ENCODE results near the gene SIM2.

The SIM2 gene

GRCh38 chr21:36749935-36750575 is 51.1 kb downstream of the SIM2 start:
- no peak overlapping the region for H3K4me3 ChIP-seq (ENCODE audit: low read depth, low read length)
- TF ChIP-seq, protein P1, sequence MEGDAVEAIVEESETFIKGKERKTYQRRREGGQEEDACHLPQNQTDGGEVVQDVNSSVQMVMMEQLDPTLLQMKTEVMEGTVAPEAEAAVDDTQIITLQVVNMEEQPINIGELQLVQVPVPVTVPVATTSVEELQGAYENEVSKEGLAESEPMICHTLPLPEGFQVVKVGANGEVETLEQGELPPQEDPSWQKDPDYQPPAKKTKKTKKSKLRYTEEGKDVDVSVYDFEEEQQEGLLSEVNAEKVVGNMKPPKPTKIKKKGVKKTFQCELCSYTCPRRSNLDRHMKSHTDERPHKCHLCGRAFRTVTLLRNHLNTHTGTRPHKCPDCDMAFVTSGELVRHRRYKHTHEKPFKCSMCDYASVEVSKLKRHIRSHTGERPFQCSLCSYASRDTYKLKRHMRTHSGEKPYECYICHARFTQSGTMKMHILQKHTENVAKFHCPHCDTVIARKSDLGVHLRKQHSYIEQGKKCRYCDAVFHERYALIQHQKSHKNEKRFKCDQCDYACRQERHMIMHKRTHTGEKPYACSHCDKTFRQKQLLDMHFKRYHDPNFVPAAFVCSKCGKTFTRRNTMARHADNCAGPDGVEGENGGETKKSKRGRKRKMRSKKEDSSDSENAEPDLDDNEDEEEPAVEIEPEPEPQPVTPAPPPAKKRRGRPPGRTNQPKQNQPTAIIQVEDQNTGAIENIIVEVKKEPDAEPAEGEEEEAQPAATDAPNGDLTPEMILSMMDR (IDR thresholded peaks at IDR 0.05; ENCODE audit: low read depth, low read length) = no peak

GRCh38 chr21:36750576-36750959 is 51.7 kb downstream of the SIM2 start:
- H3K4me3 ChIP-seq (ENCODE audit: low read depth, low read length) = no peak overlapping the region
- TF ChIP-seq, protein P1 (IDR thresholded peaks at IDR 0.05; ENCODE audit: low read depth, low read length) = no peak

GRCh38 chr21:36751383-36751782 is 52.5 kb downstream of the SIM2 start:
- no peak overlapping the region for H3K4me3 ChIP-seq (ENCODE audit: low read depth, low read length)
- TF ChIP-seq, protein P1 (IDR thresholded peaks at IDR 0.05; ENCODE audit: low read depth, low read length) = no peak

DNA sequence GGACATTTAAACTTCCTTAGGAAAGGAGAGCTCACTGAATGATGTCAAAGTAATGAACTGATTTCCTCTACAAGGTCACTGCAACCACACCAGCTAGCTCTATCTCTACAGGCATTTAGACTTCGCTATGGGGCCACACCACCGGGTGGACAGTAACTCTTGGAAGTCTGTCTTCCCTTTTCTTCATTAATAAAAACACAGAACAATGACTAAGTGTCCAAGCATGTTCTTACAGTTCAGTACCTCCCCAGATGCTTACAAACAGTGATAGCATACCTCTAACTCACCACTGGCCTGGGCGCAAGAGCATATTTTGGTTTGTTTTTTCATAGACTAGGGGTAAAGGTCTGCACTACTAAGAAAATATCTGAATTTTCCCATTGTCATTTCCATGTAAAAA is 54.6 kb downstream of the SIM2 start:
- no peak overlapping the region for H3K4me3 ChIP-seq (ENCODE audit: low read depth, low read length)
- TF ChIP-seq, protein P1 (IDR thresholded peaks at IDR 0.05; ENCODE audit: low read depth, low read length) = no peak

DNA sequence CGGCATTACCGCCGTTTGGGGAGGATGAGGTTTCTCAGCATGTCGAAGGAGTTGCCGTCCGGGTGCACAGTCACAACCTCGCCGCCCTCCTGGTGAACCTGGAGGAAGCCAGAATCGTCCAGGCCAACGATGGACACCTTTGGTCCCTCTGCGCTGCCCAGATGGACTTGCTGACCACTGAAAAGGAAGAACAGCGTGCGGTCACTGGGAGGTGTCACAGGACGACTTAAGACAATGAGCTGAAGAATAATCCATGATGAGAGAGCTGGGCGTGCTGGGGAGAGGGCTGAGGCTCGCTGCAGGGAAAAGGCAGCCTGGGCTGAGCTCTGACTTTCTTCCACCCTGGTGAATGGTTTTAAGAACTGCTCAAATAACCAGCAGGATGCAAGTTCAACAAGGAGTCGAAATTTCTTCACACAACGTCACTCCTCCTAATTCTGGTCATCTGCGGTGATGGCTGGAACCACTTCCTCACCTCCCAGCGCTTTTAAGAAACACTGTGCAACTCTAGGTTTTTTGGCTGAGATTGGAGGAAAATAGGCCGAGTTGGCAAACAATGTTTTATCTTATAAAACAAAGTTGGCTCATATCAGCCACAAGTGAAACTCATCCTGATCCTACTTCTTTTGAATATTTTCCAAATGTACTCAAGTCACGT is 55.5 kb downstream of the SIM2 start:
- H3K4me3 ChIP-seq (ENCODE audit: low read depth, low read length) = no peak overlapping the region
- TF ChIP-seq, protein P1 (IDR thresholded peaks at IDR 0.05; ENCODE audit: low read depth, low read length) = no peak

DNA sequence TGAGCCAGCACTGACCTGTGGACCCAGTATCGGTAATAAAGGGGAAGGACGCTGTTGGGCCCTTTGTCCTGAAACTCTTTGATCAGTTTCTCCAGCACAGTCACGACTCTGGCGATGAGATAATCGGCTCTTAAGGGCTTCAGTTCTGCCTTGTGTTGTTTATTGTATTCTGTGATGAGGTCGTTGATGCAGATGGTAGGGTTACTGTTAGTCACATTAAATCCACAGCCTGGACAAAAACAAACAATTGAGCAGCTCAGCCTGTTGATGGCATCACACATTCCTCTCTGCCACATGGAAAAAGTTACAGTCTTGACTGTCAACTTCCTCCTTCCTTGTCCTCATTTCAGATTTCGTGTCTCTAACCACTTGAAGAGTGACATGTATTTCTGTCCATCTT is 57.6 kb downstream of the SIM2 start:
- no peak overlapping the region for H3K4me3 ChIP-seq (ENCODE audit: low read depth, low read length)
- TF ChIP-seq, protein P1 (IDR thresholded peaks at IDR 0.05; ENCODE audit: low read depth, low read length) = no peak

DNA sequence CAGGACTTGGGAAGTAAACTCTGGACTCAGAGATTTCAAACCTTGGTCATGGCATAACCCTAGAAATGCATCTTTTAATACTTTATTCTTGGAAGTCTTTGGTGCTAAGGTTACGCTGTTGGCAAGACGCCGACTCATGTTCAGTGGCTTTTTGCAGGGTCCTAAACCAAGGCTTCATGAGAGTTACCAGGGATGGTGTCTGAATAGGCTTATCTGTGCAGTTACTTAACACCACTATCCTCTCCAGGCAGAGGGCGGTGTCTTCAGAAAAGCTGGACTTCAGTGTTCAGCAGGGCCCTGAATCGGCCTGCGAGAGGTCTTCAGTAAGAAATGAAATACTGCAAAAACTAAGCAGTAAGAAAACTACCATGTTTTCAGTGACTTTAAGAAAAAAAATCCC is 58.3 kb downstream of the SIM2 start:
- TF ChIP-seq, protein P1 (IDR thresholded peaks at IDR 0.05; ENCODE audit: low read depth, low read length) = no peak
- no peak overlapping the region for H3K4me3 ChIP-seq (ENCODE audit: low read depth, low read length)
